Right lobe of liver (tissue), 6 donors: Measurements from ENCODE around the gene POLR2J. TPM values are rescaled to one million over a fixed set of nuclear protein-coding genes. Genes with fewer than 3 reads are reported as not detected.

Source experiments
- ATAC-seq, 4 donors: fragments of 200-7000 bp; cut with Tn5 transposase; one replicate each; pipeline ENCODE4 v1.9.1; 2020; ENCODE audit warnings: mild to moderate bottlenecking in 4 of 4, moderate library complexity in 4 of 4
- DNase-seq, 3 donors: peaks; one replicate each; pipeline ENCODE4 v3.0.0-alpha.2; 2020
- H3K27ac ChIP-seq, 3 donors: fragments of 200-600 bp; one replicate each; pipeline ENCODE4 v1.8.0; 2022
- H3K27me3 ChIP-seq, 2 donors: fragments of 200-600 bp; one replicate each; pipeline ENCODE4 v1.8.0; 2022
- H3K36me3 ChIP-seq, 4 donors: fragments of 200-600 bp; sonication (generic) in 1 of 4; one replicate each; pipeline versions ENCODE4 v1.5.1 to v1.8.0; 2017 to 2022; ENCODE audit warnings: control low read depth in 1 of 4
- H3K4me1 ChIP-seq, 4 donors: fragments of 200-600 bp; sonication (generic) in 1 of 4; one replicate each; pipeline versions ENCODE4 v1.5.1 to v1.8.0; 2017 to 2022; ENCODE audit warnings: control low read depth in 1 of 4
- H3K4me3 ChIP-seq, 3 donors: fragments of 200-600 bp; one replicate each; pipeline ENCODE4 v1.8.0; 2022
- H3K9me3 ChIP-seq, 4 donors: fragments of 200-600 bp; sonication (generic) in 1 of 4; one replicate each; pipeline versions ENCODE4 v1.5.1 to v1.8.0; 2017 to 2022; ENCODE audit warnings: control low read depth in 1 of 4
- CTCF ChIP-seq, 4 donors: fragments of 200-600 bp in 3 of 4; fragments of 450-650 bp in 1 of 4; IDR thresholded peaks; one replicate each; pipeline versions ENCODE4 v1.5.1 to v1.8.0; 2016 to 2022; ENCODE audit warnings: antibody characterized with exemption in 4 of 4, mild to moderate bottlenecking in 2 of 4
- POLR2A ChIP-seq: fragments of 450-650 bp; IDR thresholded peaks from one replicate; pipeline ENCODE4 v1.6.1; 2017; ENCODE audit warnings: antibody characterized with exemption, mild to moderate bottlenecking
- WGBS: methylation state at CpG from one replicate; pipeline ENCODE4 v1.1.6; 2018; ENCODE audit warnings: low coverage, low lambda C conversion rate; ENCODE audit not compliant: insufficient coverage; ENCODE audit errors: missing lambda C conversion rate; 5-methylcytosine and 5-hydroxymethylcytosine counted together
- intact Hi-C, 2 donors: fragments of 100-400 bp; cut with DNase I; formaldehyde crosslinking; loops; one replicate each; pipeline versions ENCODE4 v1.11.2 to v1.14.1; 2022
- total RNA-seq, 6 experiments: library from RNA; depleted of rRNA in 2 of 6; stranded (reverse); fragments of >200 nt in 2 of 6; fragmentation: NEBNext Ultra II Directional in 3 of 6; extraction: Animal tissue kit (Norgen Biotek cat#: 25700) in 3 of 6; gene quantifications; one replicate each; pipeline versions ENCODE4 v1.1.0 to v1.2.4, GENCODE V29; 2016 to 2023
- donor health status: DM: no; HTN: yes; CAD: no.
- donor health status: DM: no; HTN: no; CAD: no.
- donor health status: DM: no; HTN: no; CAD: no.
- donor health status: DM: no; HTN: yes; CAD: no.
- donor health status: DM: no; HTN: yes; CAD: no.

POLR2J gene
- total RNA-seq, 6 experiments from 2014 or later: 18.8 to 27.1 (median 20.3) TPM

GRCh38 chr7:102453319-102453718 is 25.4 kb downstream of the POLR2J start:
- TF ChIP-seq POLR2A: no peak
- TF ChIP-seq CTCF (IDR thresholded peaks at IDR 0.05): no peak
- DNase-seq (no peak), ATAC-seq (peak in 1 of 4 donors; percentile 47)
- intact Hi-C loops: no loop called here
- H3K9me3 ChIP-seq: no peaks in the 10 kb centered on the region
- no peak overlapping the region for H3K27ac ChIP-seq
- H3K4me3 ChIP-seq: no peak overlapping the region
- no peaks in the 10 kb centered on the region for H3K27me3 ChIP-seq
- H3K36me3 ChIP-seq: peaks cover 0 to 17% (median 8%) of the 10 kb centered on the region in 4 donors
- no peaks in the 10 kb centered on the region for H3K4me1 ChIP-seq
- WGBS: 74% methylated on average over 6 of the region's 7 CpGs

- ATAC-seq: no peak
- H3K9me3 ChIP-seq: no peaks in the 10 kb centered on the region
- H3K36me3 ChIP-seq: peaks cover 0 to 11% (median 4%) of the 10 kb centered on the region in 4 donors
- no peak for DNase-seq
- 88% methylated on average over 5 of the region's 6 CpGs for WGBS
- TF ChIP-seq POLR2A: no peak
- TF ChIP-seq CTCF (IDR thresholded peaks at IDR 0.05): no peak
- H3K27ac ChIP-seq: no peak overlapping the region
- H3K4me3 ChIP-seq: no peak overlapping the region
- no peaks in the 10 kb centered on the region for H3K4me1 ChIP-seq
- no peaks in the 10 kb centered on the region for H3K27me3 ChIP-seq
- intact Hi-C loops: no loop called here
These were observed 26.3 kb downstream of the POLR2J start for GRCh38 chr7:102452451-102452850.

- intact Hi-C loops: no loop called here
- H3K9me3 ChIP-seq: no peaks in the 10 kb centered on the region
- peaks cover 0 to 5% (median 0%) of the 10 kb centered on the region in 4 donors for H3K36me3 ChIP-seq
- TF ChIP-seq POLR2A (no peak), CTCF (IDR thresholded peaks at IDR 0.05) (no peak)
- WGBS: 76% methylated on average over 7 of the region's 23 CpGs
- H3K27me3 ChIP-seq: no peaks in the 10 kb centered on the region
- no peak overlapping the region for H3K4me3 ChIP-seq
- ATAC-seq (peak in 3 of 4 donors; percentile 49 to 63 (median 55)), DNase-seq (no peak)
- no peak overlapping the region for H3K27ac ChIP-seq
- no peaks in the 10 kb centered on the region for H3K4me1 ChIP-seq
These were observed 27.2 kb downstream of the POLR2J start for GRCh38 chr7:102451371-102452054.

GRCh38 chr7:102450242-102450641 is 28.5 kb downstream of the POLR2J start:
- intact Hi-C loops: no loop called here
- peak in 2 of 4 donors; percentile 4 to 14 for TF ChIP-seq CTCF (IDR thresholded peaks at IDR 0.05)
- TF ChIP-seq POLR2A: no peak
- no peak overlapping the region for H3K4me3 ChIP-seq
- H3K27ac ChIP-seq: no peak overlapping the region
- DNase-seq: no peak
- peaks cover 0 to 4% (median 0%) of the 10 kb centered on the region in 4 donors for H3K36me3 ChIP-seq
- H3K4me1 ChIP-seq: no peaks in the 10 kb centered on the region
- no peaks in the 10 kb centered on the region for H3K27me3 ChIP-seq
- H3K9me3 ChIP-seq: no peaks in the 10 kb centered on the region
- ATAC-seq: peak in 3 of 4 donors; percentile 41 to 48 (median 43)
- WGBS: 51% methylated on average over 3 of the region's 6 CpGs
